PC-9 (cell line): ENCODE measurements around the gene PRMT9. TPM values are rescaled to one million over a fixed set of nuclear protein-coding genes. Genes with fewer than 3 reads are reported as not detected.

Source experiments
- BruUV-seq: library from RNA; stranded (reverse); fragments of 400-500 nt; replicated peaks from 2 replicates; lab custom pipeline; 2021; lab: Mats Ljungman, UMichigan
- CTCF ChIA-PET: fragments of 300-600 bp; sonication (Branson Sonifier 250); formaldehyde crosslinking; loops from one replicate; lab custom pipeline; 2022; ENCODE audit warnings: antibody characterized with exemption; lab: Charles Lee
- POLR2A ChIA-PET: fragments of 300-600 bp; sonication (Branson Sonifier 250); formaldehyde crosslinking; loops from one replicate; lab custom pipeline; 2022; ENCODE audit warnings: antibody characterized with exemption; ENCODE audit not compliant: unreplicated experiment; lab: Charles Lee
- DNase-seq, 2 experiments: peaks; one replicate each; pipeline versions ENCODE4 v3.0.0 to v3.0.0-alpha.2; 2015 to 2022; ENCODE audit warnings: mixed read lengths in 1 of 2
- H2AFZ ChIP-seq: fragments of 200-600 bp; sonication (generic); 2 replicates; pipeline ENCODE4 v1.8.1; 2017; ENCODE audit warnings: antibody characterized with exemption
- H3F3A ChIP-seq: fragments of 200-600 bp; sonication (generic); 2 replicates; pipeline ENCODE4 v1.8.1; 2017; ENCODE audit warnings: antibody characterized with exemption, mild to moderate bottlenecking, low read depth; ENCODE audit not compliant: insufficient read depth
- H3K27ac ChIP-seq: fragments of 200-600 bp; sonication (generic); 2 replicates; pipeline ENCODE4 v1.6.1; 2016; ENCODE audit warnings: mixed run types
- H3K27me3 ChIP-seq: fragments of 200-600 bp; sonication (generic); 2 replicates; pipeline ENCODE4 v1.6.1; 2016; ENCODE audit warnings: low read depth, mixed run types; ENCODE audit not compliant: insufficient read depth
- H3K36me3 ChIP-seq: fragments of 200-600 bp; sonication (generic); 2 replicates; pipeline ENCODE4 v1.6.1; 2016; ENCODE audit warnings: low read depth, mixed run types
- H3K4me1 ChIP-seq: fragments of 200-600 bp; sonication (generic); replicated peaks from 2 replicates; pipeline ENCODE4 v1.6.1; 2016; ENCODE audit warnings: mixed run types; ENCODE audit not compliant: insufficient read depth
- H3K4me2 ChIP-seq: fragments of 200-600 bp; sonication (generic); 2 replicates; pipeline ENCODE4 v1.6.1; 2017; ENCODE audit warnings: mixed run types
- H3K4me3 ChIP-seq: fragments of 200-600 bp; sonication (generic); 2 replicates; pipeline ENCODE4 v1.6.1; 2016; ENCODE audit warnings: mixed run types
- H3K79me2 ChIP-seq: fragments of 200-600 bp; sonication (generic); 2 replicates; pipeline ENCODE4 v1.6.1; 2017; ENCODE audit warnings: low read depth, mixed run types
- H3K9me2 ChIP-seq: fragments of 200-600 bp; sonication (generic); 2 replicates; pipeline ENCODE4 v1.8.1; 2017; ENCODE audit warnings: mild to moderate bottlenecking; ENCODE audit not compliant: insufficient read depth
- H3K9me3 ChIP-seq: fragments of 200-600 bp; sonication (generic); 2 replicates; pipeline ENCODE4 v1.8.1; 2016; ENCODE audit warnings: low read depth; ENCODE audit not compliant: insufficient read depth
- H4K20me1 ChIP-seq: fragments of 200-600 bp; sonication (generic); 2 replicates; pipeline ENCODE4 v1.8.1; 2017; ENCODE audit not compliant: insufficient read depth
- CTCF ChIP-seq: fragments of 200-600 bp; sonication (generic); conservative IDR thresholded peaks from 2 replicates; pipeline ENCODE4 v1.6.1; 2017; ENCODE audit warnings: mixed run types, antibody characterized with exemption, mild to moderate bottlenecking, moderate library complexity
- EZH2 ChIP-seq: fragments of 200-600 bp; sonication (generic); IDR thresholded peaks from 2 replicates; pipeline ENCODE4 v1.8.0; 2017; ENCODE audit warnings: antibody characterized with exemption, low read depth
- intact Hi-C: fragments of 100-400 bp; cut with micrococcal nuclease; formaldehyde crosslinking; loops from one replicate; pipeline ENCODE4 v1.10.0; 2022; ENCODE audit not compliant: unreplicated experiment
- total RNA-seq: library from RNA; stranded (reverse); gene quantifications from 2 replicates; pipeline ENCODE4 v1.2.3, GENCODE V29; 2021

Gene PRMT9
- total RNA-seq, 1 experiment from 2014 or later = 9.0 TPM

GRCh38 chr4:147590249-147590920, 93.6 kb downstream of the PRMT9 start:
- H3F3A ChIP-seq = no peaks in the 10 kb centered on the region
- DNase-seq = peak in 1 of 2 experiments; percentile 48
- no peaks in the 10 kb centered on the region for H3K79me2 ChIP-seq
- H3K4me3 ChIP-seq = no peak overlapping the region
- no peaks in the 10 kb centered on the region for H3K36me3 ChIP-seq
- POLR2A ChIA-PET = no interaction called here
- CTCF ChIA-PET = interaction anchor here (0.6 to 2.0 kb wide), 6 partner anchors 13 to 432 kb away, joined by 3 to 15 read pairs (median 5); partner anchors contain the start of gene PRMT9
- H3K27ac ChIP-seq = no peak overlapping the region
- no peak overlapping the region for H3K4me2 ChIP-seq
- intact Hi-C loops = loop anchor here (1.0 to 2.0 kb wide), 5 partner anchors 72 to 571 kb away; no protein-coding TSS in a partner anchor
- no peak overlapping the region for H2AFZ ChIP-seq
- no peaks in the 10 kb centered on the region for H3K4me1 ChIP-seq
- TF ChIP-seq CTCF = peak; percentile 87
- no peak for TF ChIP-seq EZH2
- no peaks in the 10 kb centered on the region; the same call in 1 of the 2 replicates for H3K9me3 ChIP-seq
- no peaks in the 10 kb centered on the region for H3K9me2 ChIP-seq
- H3K27me3 ChIP-seq = no peaks in the 10 kb centered on the region
- no TSS peak for BruUV-seq
- H4K20me1 ChIP-seq = no peaks in the 10 kb centered on the region

- ChIA-PET CTCF (interaction anchor here (0.6 to 2.0 kb wide), 7 partner anchors 12 to 571 kb away, joined by 3 to 15 read pairs (median 4); partner anchors contain the start of gene PRMT9), POLR2A (interaction anchor here (0.5 kb wide), 1 partner anchor 20 kb away, joined by 6 read pairs; no protein-coding TSS in a partner anchor)
- no peaks in the 10 kb centered on the region for H3K4me1 ChIP-seq
- no peaks in the 10 kb centered on the region for H3F3A ChIP-seq
- no peaks in the 10 kb centered on the region for H3K27me3 ChIP-seq
- H3K36me3 ChIP-seq = no peaks in the 10 kb centered on the region
- H3K27ac ChIP-seq = no peak overlapping the region
- BruUV-seq = no TSS peak
- no peaks in the 10 kb centered on the region for H3K79me2 ChIP-seq
- no peak for TF ChIP-seq CTCF
- TF ChIP-seq EZH2 = no peak
- intact Hi-C loops = no loop called here
- no peak overlapping the region for H2AFZ ChIP-seq
- no peak overlapping the region for H3K4me2 ChIP-seq
- no peaks in the 10 kb centered on the region; the same call in 1 of the 2 replicates for H3K9me3 ChIP-seq
- DNase-seq = no peak
- H3K9me2 ChIP-seq = no peaks in the 10 kb centered on the region
- H3K4me3 ChIP-seq = no peak overlapping the region
- no peaks in the 10 kb centered on the region for H4K20me1 ChIP-seq
Observed at GRCh38 chr4:147589586-147589985, 94.4 kb downstream of the PRMT9 start.

Other genes with a start within 250 kb of the PRMT9 start
- gene EDNRA, start 203.1 kb downstream of the PRMT9 start, total RNA-seq = not detected in 2 replicates
- gene TMEM184C, start 66.8 kb downstream of the PRMT9 start, total RNA-seq = 29.1 and 40.4 TPM in 2 replicates
- 21.7 and 27.5 TPM in 2 replicates for gene ARHGAP10, start 47.9 kb upstream of the PRMT9 start, total RNA-seq